Upper lobe of left lung (tissue), 4 donors: ENCODE results near the gene EPGN.

Experiments used
- CTCF ChIP-seq, 6 experiments: fragments of 450-650 bp in 4 of 6; fragments of 200-600 bp in 2 of 6; sonication (generic) in 2 of 6; IDR thresholded peaks; one replicate each; pipeline ENCODE4 v1.5.1; 2016 to 2019; ENCODE audit warnings: antibody characterized with exemption in 6 of 6
- POLR2A ChIP-seq, 4 donors: fragments of 450-650 bp; IDR thresholded peaks; one replicate each; pipeline ENCODE4 v1.5.1; 2016 to 2017; ENCODE audit warnings: antibody characterized with exemption in 4 of 4, mild to moderate bottlenecking in 2 of 4
- POLR2AphosphoS5 ChIP-seq, 2 donors: sonication (generic); formaldehyde crosslinking; IDR thresholded peaks; one replicate each; pipeline ENCODE4 v1.5.1; 2017; ENCODE audit warnings: antibody characterized with exemption in 2 of 2

DNA sequence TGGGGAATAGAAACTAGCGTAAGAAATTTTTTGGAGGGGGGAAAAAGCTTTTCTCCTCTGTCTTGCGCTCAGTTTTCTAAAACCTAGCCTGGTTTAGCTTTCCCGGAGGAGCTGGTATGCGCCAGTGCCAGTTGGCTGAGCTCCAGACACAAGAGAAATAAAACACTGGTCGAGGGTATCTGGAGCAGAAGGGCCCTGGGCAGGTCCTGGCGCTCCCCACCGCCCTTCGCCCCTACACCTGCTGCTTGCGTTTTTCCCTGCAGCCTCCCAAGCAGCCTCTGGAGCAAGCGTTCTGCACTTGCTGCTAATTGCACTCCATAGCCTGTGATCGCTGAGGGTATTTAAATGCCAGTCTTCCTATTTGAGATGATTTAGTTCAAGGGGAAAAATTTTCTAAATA lies 57.5 kb downstream of the EPGN start:
- no peak for TF ChIP-seq CTCF (IDR thresholded peaks at IDR 0.05)
- TF ChIP-seq POLR2AphosphoS5 (IDR thresholded peaks at IDR 0.05) = no peak
- no peak for TF ChIP-seq POLR2A (IDR thresholded peaks at IDR 0.05)
